ENCODE results near the gene ZEB1. TPM values are rescaled to one million over a fixed set of nuclear protein-coding genes. Genes with fewer than 3 reads are reported as not detected.

ZEB1 gene
- total RNA-seq, 1 donor from 2014 or later, result 38.8 TPM

DNA sequence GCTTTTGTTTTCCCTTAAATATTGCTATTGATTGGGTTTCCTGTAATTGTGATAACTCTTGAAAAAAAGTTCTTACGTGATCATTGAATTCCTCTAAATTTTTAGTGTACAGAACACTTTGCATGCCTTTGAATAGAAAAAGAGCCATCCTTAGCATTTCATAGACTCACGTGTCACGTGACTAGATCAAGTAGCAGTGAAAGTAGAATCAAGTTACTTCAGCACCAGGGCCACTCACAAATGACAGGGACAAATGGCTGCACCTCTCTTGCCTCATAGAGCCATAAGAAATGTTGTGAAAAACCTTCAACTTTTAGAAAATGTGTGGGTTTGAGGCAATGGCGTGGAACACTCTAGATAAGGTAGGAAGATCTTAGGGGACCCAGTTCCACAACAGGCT is 203.8 kb downstream of the ZEB1 start:
- Histone ChIP-seq H3K27ac (no peak overlapping the region), H4K20me1 (ENCODE audit: low read depth) (no peaks in the 10 kb centered on the region), H3K79me2 (ENCODE audit: low read depth) (no peaks in the 10 kb centered on the region), H3F3A (ENCODE audit: low read depth) (no peaks in the 10 kb centered on the region), H2AFZ (replicated peaks) (no peak overlapping the region), H3K4me2 (no peak overlapping the region), H3K9me3 (ENCODE audit: low read depth) (no peaks in the 10 kb centered on the region), H3K36me3 (peaks cover 4% of the 10 kb centered on the region), H3K4me3 (no peak overlapping the region), H3K27me3 (no peaks in the 10 kb centered on the region), H3K4me1 (no peaks in the 10 kb centered on the region), H3K9ac (no peak overlapping the region)
- Mint-ChIP-seq H3K9me3 (no peaks in the 10 kb centered on the region), H3K4me1 (no peaks in the 10 kb centered on the region), H3K4me3 (no peak overlapping the region), H3K36me3 (peaks cover 39% of the 10 kb centered on the region), H3K27ac (no peak overlapping the region), H3K27me3 (ENCODE audit: insufficient read depth, low read depth) (peaks cover 2% of the 10 kb centered on the region)
- no peak for DNase-seq (ENCODE audit: low spot score)
- TF ChIP-seq EZH2phosphoT487 (IDR thresholded peaks at IDR 0.05) (no peak), EZH2 (IDR thresholded peaks at IDR 0.05) (no peak), CTCF (IDR thresholded peaks at IDR 0.05) (no peak)

DNA sequence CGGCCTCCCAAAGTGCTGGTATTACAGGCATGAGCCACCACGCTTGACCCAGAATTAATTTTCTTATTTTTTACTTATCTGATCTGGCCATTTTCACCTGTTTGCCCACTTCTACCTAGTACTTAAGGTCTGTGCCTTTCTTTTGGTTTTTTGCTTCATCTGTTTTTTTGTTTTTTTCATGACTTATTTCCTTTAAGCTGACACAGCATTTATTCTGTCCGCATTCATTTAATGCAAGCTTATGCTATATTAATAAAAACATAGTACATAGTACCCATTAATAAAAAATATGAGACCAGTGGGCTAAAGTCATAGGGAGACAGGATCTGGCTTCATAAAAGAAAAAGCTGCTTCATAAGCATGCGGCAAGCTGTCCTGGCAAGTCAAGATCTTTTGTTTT is 205.4 kb downstream of the ZEB1 start:
- peaks cover 5% of the 10 kb centered on the region for H3K4me1 Mint-ChIP-seq
- no peaks in the 10 kb centered on the region for H3F3A ChIP-seq (ENCODE audit: low read depth)
- no peak overlapping the region for H2AFZ ChIP-seq (replicated peaks)
- no peaks in the 10 kb centered on the region for H3K9me3 ChIP-seq (ENCODE audit: low read depth)
- no peaks in the 10 kb centered on the region for H3K79me2 ChIP-seq (ENCODE audit: low read depth)
- TF ChIP-seq CTCF (IDR thresholded peaks at IDR 0.05) (no peak), EZH2phosphoT487 (IDR thresholded peaks at IDR 0.05) (no peak), EZH2 (IDR thresholded peaks at IDR 0.05) (no peak)
- peaks cover 4% of the 10 kb centered on the region for H3K36me3 ChIP-seq
- H3K27me3 ChIP-seq, result no peaks in the 10 kb centered on the region
- DNase-seq (ENCODE audit: low spot score), result no peak
- no peak overlapping the region for H3K27ac Mint-ChIP-seq
- H3K4me2 ChIP-seq, result no peak overlapping the region
- H3K4me1 ChIP-seq, result peaks cover 6% of the 10 kb centered on the region
- H3K9ac ChIP-seq, result no peak overlapping the region
- no peaks in the 10 kb centered on the region for H4K20me1 ChIP-seq (ENCODE audit: low read depth)
- H3K4me3 ChIP-seq, result no peak overlapping the region
- no peak overlapping the region for H3K27ac ChIP-seq
- H3K4me3 Mint-ChIP-seq, result no peak overlapping the region
- H3K9me3 Mint-ChIP-seq, result no peaks in the 10 kb centered on the region
- peaks cover 2% of the 10 kb centered on the region for H3K27me3 Mint-ChIP-seq (ENCODE audit: insufficient read depth, low read depth)
- peaks cover 39% of the 10 kb centered on the region for H3K36me3 Mint-ChIP-seq

GRCh38 chr10:31526178-31526577 is 207.2 kb downstream of the ZEB1 start:
- Histone ChIP-seq H3K79me2 (ENCODE audit: low read depth) (no peaks in the 10 kb centered on the region), H3K36me3 (no peaks in the 10 kb centered on the region), H3K4me1 (peaks cover 6% of the 10 kb centered on the region), H3K4me2 (no peak overlapping the region), H2AFZ (replicated peaks) (no peak overlapping the region), H3K27me3 (no peaks in the 10 kb centered on the region), H4K20me1 (ENCODE audit: low read depth) (no peaks in the 10 kb centered on the region), H3K4me3 (no peak overlapping the region), H3K27ac (no peak overlapping the region), H3F3A (ENCODE audit: low read depth) (no peaks in the 10 kb centered on the region), H3K9me3 (ENCODE audit: low read depth) (no peaks in the 10 kb centered on the region), H3K9ac (no peak overlapping the region)
- H3K4me3 Mint-ChIP-seq, result no peak overlapping the region
- peaks cover 5% of the 10 kb centered on the region for H3K4me1 Mint-ChIP-seq
- H3K9me3 Mint-ChIP-seq, result no peaks in the 10 kb centered on the region
- H3K27ac Mint-ChIP-seq, result no peak overlapping the region
- no peak for TF ChIP-seq CTCF (IDR thresholded peaks at IDR 0.05)
- no peak for TF ChIP-seq EZH2phosphoT487 (IDR thresholded peaks at IDR 0.05)
- TF ChIP-seq EZH2 (IDR thresholded peaks at IDR 0.05), result no peak
- peaks cover 2% of the 10 kb centered on the region for H3K27me3 Mint-ChIP-seq (ENCODE audit: insufficient read depth, low read depth)
- H3K36me3 Mint-ChIP-seq, result peaks cover 26% of the 10 kb centered on the region
- DNase-seq (ENCODE audit: low spot score), result no peak

Measured in neural progenitor cell (in vitro differentiated cells).